ENCODE data around the gene SPOCK1.

SPOCK1 gene

DNA sequence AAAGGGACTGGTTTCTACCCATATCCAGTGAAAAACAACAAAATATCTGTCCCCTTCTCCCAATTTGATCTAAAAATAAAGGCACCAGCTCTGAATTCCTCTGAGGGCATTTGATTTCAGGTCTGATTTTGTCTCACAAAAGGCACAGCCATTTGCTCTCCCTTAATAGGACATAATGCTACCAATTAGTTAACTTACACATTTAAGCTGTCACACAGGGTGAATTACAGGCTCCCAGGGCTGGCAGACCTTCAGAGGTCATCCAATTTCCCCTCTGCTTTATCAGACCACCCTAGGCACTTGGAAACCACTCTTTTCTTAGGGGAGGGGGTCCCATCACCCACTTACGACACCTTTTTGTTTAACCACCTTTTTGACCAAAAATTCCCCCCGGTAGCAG lies 319.9 kb downstream of the SPOCK1 start:
- DNase-seq (ENCODE audit: extremely low read depth, insufficient read length), result no peak
- no peaks in the 10 kb centered on the region; the same call in 1 of the 2 replicates for H3K27me3 ChIP-seq (replicated peaks; ENCODE audit: control insufficient read depth, insufficient read depth, low read length)
- H3K36me3 ChIP-seq (ENCODE audit: control insufficient read depth, insufficient read depth, low read length), result no peaks in the 10 kb centered on the region
- H3K4me3 ChIP-seq (replicated peaks; ENCODE audit: low read depth, low read length), result no peak overlapping the region
- no peak for TF ChIP-seq CTCF (IDR thresholded peaks at IDR 0.05; ENCODE audit: insufficient read depth, low read length, poor library complexity, severe bottlenecking)

DNA sequence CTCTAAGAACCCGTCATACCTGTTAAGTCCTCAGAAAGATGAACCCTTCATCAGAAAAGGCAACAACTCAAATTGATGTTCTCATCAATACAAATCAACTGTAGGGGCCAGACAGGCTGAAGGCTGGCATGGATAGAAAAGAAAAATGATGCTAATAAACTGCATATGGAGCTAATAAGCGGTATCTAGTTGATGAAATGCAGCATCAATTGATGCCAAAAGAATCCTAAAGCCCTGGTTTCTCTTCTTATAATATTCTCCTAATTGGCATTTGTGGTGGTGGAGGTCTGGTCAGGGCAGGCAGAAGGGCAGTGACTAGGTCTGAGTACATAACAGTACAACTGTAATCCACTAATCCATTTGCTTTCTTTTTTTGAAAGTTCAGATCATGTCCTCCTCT lies 322.5 kb downstream of the SPOCK1 start:
- no peak for DNase-seq (ENCODE audit: extremely low read depth, insufficient read length)
- no peak for TF ChIP-seq CTCF (IDR thresholded peaks at IDR 0.05; ENCODE audit: insufficient read depth, low read length, poor library complexity, severe bottlenecking)
- H3K36me3 ChIP-seq (ENCODE audit: control insufficient read depth, insufficient read depth, low read length), result no peaks in the 10 kb centered on the region
- H3K27me3 ChIP-seq (replicated peaks; ENCODE audit: control insufficient read depth, insufficient read depth, low read length), result no peaks in the 10 kb centered on the region
- no peak overlapping the region for H3K4me3 ChIP-seq (replicated peaks; ENCODE audit: low read depth, low read length)

- no peak for TF ChIP-seq CTCF (IDR thresholded peaks at IDR 0.05; ENCODE audit: insufficient read depth, low read length, poor library complexity, severe bottlenecking)
- no peaks in the 10 kb centered on the region for H3K36me3 ChIP-seq (ENCODE audit: control insufficient read depth, insufficient read depth, low read length)
- no peak overlapping the region for H3K4me3 ChIP-seq (replicated peaks; ENCODE audit: low read depth, low read length)
- no peak for DNase-seq (ENCODE audit: extremely low read depth, insufficient read length)
- H3K27me3 ChIP-seq (replicated peaks; ENCODE audit: control insufficient read depth, insufficient read depth, low read length), result no peaks in the 10 kb centered on the region
These were observed 323.0 kb downstream of the SPOCK1 start for GRCh38 chr5:137176126-137176525.

DNA sequence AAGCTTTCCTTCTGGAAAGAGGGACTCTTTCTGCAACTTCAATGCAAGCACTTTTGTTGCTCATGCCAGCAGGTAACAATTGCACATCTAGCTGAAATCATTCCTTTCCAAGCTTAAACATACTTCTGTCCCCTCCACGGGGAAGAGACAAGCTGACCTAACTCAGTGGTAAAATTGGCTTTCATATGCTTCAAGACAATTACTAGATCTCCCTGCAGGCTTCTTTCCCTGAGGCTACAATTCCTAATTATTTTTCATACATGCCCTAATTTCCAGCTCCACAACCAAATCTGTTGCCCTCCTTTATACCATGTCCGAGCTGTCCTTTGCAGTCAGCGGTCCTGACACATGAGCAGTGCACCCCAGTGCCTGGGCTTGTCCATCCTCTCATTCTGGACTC lies 324.9 kb downstream of the SPOCK1 start:
- no peak overlapping the region for H3K4me3 ChIP-seq (replicated peaks; ENCODE audit: low read depth, low read length)
- no peaks in the 10 kb centered on the region for H3K36me3 ChIP-seq (ENCODE audit: control insufficient read depth, insufficient read depth, low read length)
- no peaks in the 10 kb centered on the region for H3K27me3 ChIP-seq (replicated peaks; ENCODE audit: control insufficient read depth, insufficient read depth, low read length)
- no peak for TF ChIP-seq CTCF (IDR thresholded peaks at IDR 0.05; ENCODE audit: insufficient read depth, low read length, poor library complexity, severe bottlenecking)
- DNase-seq (ENCODE audit: extremely low read depth, insufficient read length), result no peak

DNA sequence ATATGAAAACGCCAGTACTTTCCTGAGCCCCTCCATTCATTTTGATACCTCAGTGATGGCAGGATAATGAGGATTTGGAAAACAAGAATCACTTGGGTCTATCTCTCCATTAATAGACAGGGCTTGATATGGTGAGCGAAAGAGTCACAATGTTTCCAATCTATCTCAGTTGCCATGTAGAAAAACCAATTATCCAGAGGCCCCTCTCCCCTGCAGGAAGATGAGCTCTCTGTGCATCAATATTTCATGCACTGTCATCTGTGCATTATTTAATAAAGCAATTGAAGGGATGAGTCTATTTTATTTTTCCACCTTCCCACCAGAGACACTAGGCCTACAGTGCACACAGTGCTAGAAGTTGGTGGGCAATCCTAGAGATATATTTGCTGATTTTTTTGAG lies 326.9 kb downstream of the SPOCK1 start:
- no peak for TF ChIP-seq CTCF (IDR thresholded peaks at IDR 0.05; ENCODE audit: insufficient read depth, low read length, poor library complexity, severe bottlenecking)

DNA sequence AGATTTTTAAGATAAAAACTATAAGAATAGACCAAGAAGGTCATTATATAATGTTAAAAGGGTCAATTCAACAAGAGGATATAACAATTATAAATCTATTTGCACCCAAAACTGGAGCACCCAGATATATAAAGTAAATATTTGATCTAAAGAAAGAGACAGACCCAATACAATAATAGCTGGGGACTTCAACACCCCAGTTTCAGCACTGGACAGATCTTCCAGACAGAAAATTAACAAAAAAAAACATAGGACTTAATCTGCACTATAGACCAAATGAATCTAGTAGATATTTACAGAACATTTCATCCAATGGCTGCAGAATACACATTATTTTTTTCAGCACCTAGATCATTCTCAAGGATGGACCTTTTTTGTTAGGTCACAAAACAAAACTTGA lies 331.9 kb downstream of the SPOCK1 start:
- DNase-seq (ENCODE audit: extremely low read depth, insufficient read length), result no peak
- H3K36me3 ChIP-seq (ENCODE audit: control insufficient read depth, insufficient read depth, low read length), result no peaks in the 10 kb centered on the region
- TF ChIP-seq CTCF (IDR thresholded peaks at IDR 0.05; ENCODE audit: insufficient read depth, low read length, poor library complexity, severe bottlenecking), result no peak
- no peak overlapping the region for H3K4me3 ChIP-seq (replicated peaks; ENCODE audit: low read depth, low read length)
- H3K27me3 ChIP-seq (replicated peaks; ENCODE audit: control insufficient read depth, insufficient read depth, low read length), result no peaks in the 10 kb centered on the region

More for the DNA sequence above, 326.9 kb downstream of the SPOCK1 start:
- H3K36me3 ChIP-seq (ENCODE audit: control insufficient read depth, insufficient read depth, low read length), result no peaks in the 10 kb centered on the region
- no peak overlapping the region for H3K4me3 ChIP-seq (replicated peaks; ENCODE audit: low read depth, low read length)
- no peaks in the 10 kb centered on the region for H3K27me3 ChIP-seq (replicated peaks; ENCODE audit: control insufficient read depth, insufficient read depth, low read length)
- no peak for DNase-seq (ENCODE audit: extremely low read depth, insufficient read length)
